Measurements from ENCODE around the gene ZIC1.

Gene ZIC1

GRCh38 chr3:147405231-147406027 is 3.7 kb upstream of the ZIC1 start:
- Histone ChIP-seq H2AFZ (ENCODE audit: low read depth, low read length) (no peak overlapping the region), H3K36me3 (replicated peaks; ENCODE audit: low read depth, low read length) (no peaks in the 10 kb centered on the region), H3K4me3 (ENCODE audit: low read length) (no peak overlapping the region), H3K27ac (ENCODE audit: low read length) (no peak overlapping the region), H3K9me3 (ENCODE audit: insufficient read depth, low read length) (peaks cover 3% of the 10 kb centered on the region; the same call in 1 of the 2 replicates), H3K9ac (ENCODE audit: low read length) (no peak overlapping the region), H3K4me1 (ENCODE audit: low read length) (no peaks in the 10 kb centered on the region), H3K79me2 (ENCODE audit: low read length) (no peaks in the 10 kb centered on the region), H3K27me3 (ENCODE audit: low read depth, low read length) (no peaks in the 10 kb centered on the region), H4K20me1 (ENCODE audit: insufficient read depth, low read length) (no peaks in the 10 kb centered on the region), H3K4me2 (ENCODE audit: low read length) (no peak overlapping the region)
- no peak for TF ChIP-seq EZH2phosphoT487 (IDR thresholded peaks at IDR 0.05; ENCODE audit: low read depth)
- no peak for TF ChIP-seq CTCF (IDR thresholded peaks at IDR 0.05; ENCODE audit: low read depth, low read length)

- Histone ChIP-seq H2AFZ (ENCODE audit: low read depth, low read length) (no peak within 1 kb of the TSS), H3K79me2 (ENCODE audit: low read length) (no peaks in the 10 kb centered on the region), H3K9me3 (ENCODE audit: insufficient read depth, low read length) (peaks cover 3% of the 10 kb centered on the region; the same call in 1 of the 2 replicates), H3K4me2 (ENCODE audit: low read length) (no peak within 1 kb of the TSS), H3K27ac (ENCODE audit: low read length) (no peak within 1 kb of the TSS), H3K4me1 (ENCODE audit: low read length) (no peaks in the 10 kb centered on the region), H3K4me3 (ENCODE audit: low read length) (no peak within 1 kb of the TSS), H3K36me3 (replicated peaks; ENCODE audit: low read depth, low read length) (no peaks in the 10 kb centered on the region), H3K9ac (ENCODE audit: low read length) (no peak within 1 kb of the TSS), H3K27me3 (ENCODE audit: low read depth, low read length) (no peaks in the 10 kb centered on the region), H4K20me1 (ENCODE audit: insufficient read depth, low read length) (no peaks in the 10 kb centered on the region)
- no peak for TF ChIP-seq CTCF (IDR thresholded peaks at IDR 0.05; ENCODE audit: low read depth, low read length)
- no peak for TF ChIP-seq EZH2phosphoT487 (IDR thresholded peaks at IDR 0.05; ENCODE audit: low read depth)
Measured at GRCh38 chr3:147406028-147406931, 2.9 kb upstream of the ZIC1 start, which contains the start of gene ZIC4. ZIC4 (minus strand) TSS chr3:147406543; CDS start chr3:147402797, 3,746 bp downstream.

GRCh38 chr3:147407114-147407497 is 2.1 kb upstream of the ZIC1 start:
- H3K9me3 ChIP-seq (ENCODE audit: insufficient read depth, low read length): peaks cover 3% of the 10 kb centered on the region; the same call in 1 of the 2 replicates

More at GRCh38 chr3:147407114-147407497, 2.1 kb upstream of the ZIC1 start:
- Histone ChIP-seq H3K79me2 (ENCODE audit: low read length) (no peaks in the 10 kb centered on the region), H3K4me1 (ENCODE audit: low read length) (no peaks in the 10 kb centered on the region), H3K27me3 (ENCODE audit: low read depth, low read length) (no peaks in the 10 kb centered on the region), H3K4me3 (ENCODE audit: low read length) (no peak overlapping the region), H3K27ac (ENCODE audit: low read length) (no peak overlapping the region), H3K36me3 (replicated peaks; ENCODE audit: low read depth, low read length) (no peaks in the 10 kb centered on the region), H3K4me2 (ENCODE audit: low read length) (no peak overlapping the region), H4K20me1 (ENCODE audit: insufficient read depth, low read length) (no peaks in the 10 kb centered on the region), H3K9ac (ENCODE audit: low read length) (no peak overlapping the region), H2AFZ (ENCODE audit: low read depth, low read length) (no peak overlapping the region)
- TF ChIP-seq EZH2phosphoT487 (IDR thresholded peaks at IDR 0.05; ENCODE audit: low read depth) (no peak), CTCF (IDR thresholded peaks at IDR 0.05; ENCODE audit: low read depth, low read length) (no peak)

All from OCI-LY3 (cell line).